Stimulated activated CD4-positive, alpha-beta T cell treated with anti-CD3 and anti-CD28 coated beads, Interleukin-12 subunit alpha, Interleukin-12 subunit beta, amount 100 ng/mL, for 24 hours (primary cell): Measurements from ENCODE around the gene PDE4B.
"Not testable (repeated sequence)": the region's sequence is repeated elsewhere in the genome, so short reads cannot be mapped to it uniquely, and the experiment has no call there.

Source experiments
- DNase-seq, 2 experiments: peaks; one replicate each; pipeline ENCODE4 v3.0.0-alpha.2; 2020; ENCODE audit warnings: low read depth in 2 of 2

Gene PDE4B

DNA sequence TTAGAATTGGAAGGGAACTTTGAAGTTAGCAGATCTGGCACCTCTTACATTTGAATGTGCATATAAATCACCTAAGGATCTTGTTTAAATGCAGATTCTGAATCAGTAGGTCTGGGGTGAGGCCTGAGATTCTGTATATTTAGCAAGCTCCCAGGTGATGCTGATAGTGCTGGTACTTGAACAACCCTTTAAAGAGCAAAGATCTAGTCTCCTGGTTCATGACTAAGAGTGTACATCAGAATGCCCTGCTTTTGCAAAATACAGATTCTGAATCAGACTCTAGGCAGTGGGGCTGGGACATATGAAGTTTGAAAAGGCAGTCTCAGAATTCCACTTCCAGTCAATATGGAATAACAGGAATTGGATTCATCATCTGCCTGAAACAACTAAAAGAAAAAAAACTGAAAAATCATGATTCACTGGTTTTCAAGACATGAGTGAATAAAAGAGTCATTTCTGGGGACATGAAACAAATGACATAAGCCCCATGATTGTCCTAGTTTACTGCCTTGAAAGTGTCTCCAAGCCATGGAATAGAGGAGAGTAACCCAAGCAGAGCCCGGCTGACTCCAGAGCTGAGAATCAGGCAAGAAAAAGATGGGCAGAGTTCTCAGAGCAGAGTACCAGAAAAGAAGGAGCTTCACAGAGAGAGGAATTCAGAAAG lies 591.7 kb downstream of the PDE4B start:
- DNase-seq: no peak

DNA sequence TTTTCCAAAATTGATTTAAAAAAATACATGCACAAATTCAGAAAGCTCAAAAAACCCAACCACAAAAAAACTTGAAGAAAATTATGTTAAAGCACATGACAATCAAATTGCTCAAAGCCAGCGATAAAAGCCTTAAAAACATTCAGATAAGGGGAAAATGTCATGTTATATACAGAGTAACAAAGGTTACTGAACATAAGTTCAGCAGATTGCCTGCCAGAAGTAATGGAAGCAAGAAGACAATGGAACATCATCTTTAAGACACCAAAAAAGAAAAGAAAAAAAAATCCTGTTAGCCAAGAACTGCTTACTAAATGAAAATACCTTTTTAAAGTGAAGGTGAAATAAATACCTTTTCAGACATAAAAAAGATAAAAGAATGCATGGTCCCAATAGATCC lies 594.0 kb downstream of the PDE4B start:
- no peak for DNase-seq

GRCh38 chr1:66388913-66389312 lies 596.2 kb downstream of the PDE4B start:
- no peak for DNase-seq

DNA sequence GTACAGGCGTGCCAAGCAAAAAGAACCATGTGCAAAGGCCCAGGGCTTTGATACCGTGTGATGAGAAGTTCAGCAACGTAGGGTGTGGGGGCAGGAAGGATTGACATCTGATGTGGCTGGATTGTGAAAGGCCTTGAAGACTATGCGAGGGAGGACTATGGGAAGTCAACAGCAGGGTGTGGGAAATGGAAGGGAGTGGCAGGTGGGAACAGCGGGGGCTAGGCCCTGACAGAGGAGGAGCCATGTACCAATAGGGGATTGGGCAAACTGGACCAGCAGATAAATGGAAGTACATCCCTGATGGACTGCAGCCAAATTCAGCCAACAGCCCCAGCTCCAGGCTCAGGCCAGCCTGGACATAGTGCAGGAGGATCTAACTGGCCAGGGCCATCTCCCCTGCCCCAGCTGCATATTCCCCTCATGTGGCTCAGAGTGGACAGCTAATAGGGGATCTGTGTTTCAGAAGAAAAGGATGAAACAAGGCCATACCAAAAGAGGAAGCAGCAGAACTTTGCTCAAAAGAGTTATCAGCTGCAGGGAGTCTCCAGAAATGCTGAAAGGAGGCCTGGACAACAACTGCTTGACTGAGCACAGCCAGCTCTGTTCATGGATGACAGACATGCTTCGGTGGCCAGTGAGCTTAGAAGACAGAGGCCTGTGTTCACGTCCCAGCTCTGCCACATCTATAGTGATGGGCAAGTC lies 601.0 kb downstream of the PDE4B start:
- DNase-seq: no peak

- DNase-seq: no peak
These were observed 601.9 kb downstream of the PDE4B start for GRCh38 chr1:66394603-66395002.

- no peak for DNase-seq
These were observed 602.7 kb downstream of the PDE4B start for GRCh38 chr1:66395202-66396061.

- DNase-seq: no peak
These were observed 603.7 kb downstream of the PDE4B start for GRCh38 chr1:66396212-66396890.

- no peak for DNase-seq
These were observed 604.5 kb downstream of the PDE4B start for GRCh38 chr1:66397192-66397591.

DNA sequence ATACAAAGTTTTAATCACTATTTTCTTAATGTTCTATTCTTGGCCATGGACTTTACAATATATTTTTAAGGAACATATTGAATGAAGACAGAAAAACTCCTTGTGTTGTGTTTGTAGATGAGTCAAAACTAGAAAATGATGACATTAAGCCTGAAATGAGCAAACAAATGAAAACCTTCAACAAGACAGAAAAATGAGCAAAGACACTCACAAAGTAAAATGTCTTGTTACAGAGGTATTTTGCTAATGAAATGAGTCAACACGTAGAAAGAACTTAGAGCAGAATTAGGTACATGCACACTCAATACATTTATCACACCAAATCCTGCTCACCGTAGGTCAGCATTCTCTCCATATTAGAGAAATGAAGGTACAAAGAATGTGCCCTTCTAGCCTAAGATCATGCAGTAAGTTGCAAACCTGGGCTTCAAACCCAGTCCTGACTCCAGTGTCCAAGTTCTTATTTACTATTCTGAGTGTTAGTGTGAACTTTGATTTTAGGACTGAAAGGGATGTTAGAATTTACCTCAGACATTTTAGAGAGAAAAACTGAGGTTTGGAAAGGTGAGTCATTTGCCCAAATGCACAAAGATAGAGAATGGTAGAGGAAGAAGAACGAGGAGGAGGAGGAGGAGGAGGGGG lies 607.3 kb downstream of the PDE4B start:
- DNase-seq: no peak

GRCh38 chr1:66400660-66401059 lies 608.0 kb downstream of the PDE4B start:
- DNase-seq: no peak

DNA sequence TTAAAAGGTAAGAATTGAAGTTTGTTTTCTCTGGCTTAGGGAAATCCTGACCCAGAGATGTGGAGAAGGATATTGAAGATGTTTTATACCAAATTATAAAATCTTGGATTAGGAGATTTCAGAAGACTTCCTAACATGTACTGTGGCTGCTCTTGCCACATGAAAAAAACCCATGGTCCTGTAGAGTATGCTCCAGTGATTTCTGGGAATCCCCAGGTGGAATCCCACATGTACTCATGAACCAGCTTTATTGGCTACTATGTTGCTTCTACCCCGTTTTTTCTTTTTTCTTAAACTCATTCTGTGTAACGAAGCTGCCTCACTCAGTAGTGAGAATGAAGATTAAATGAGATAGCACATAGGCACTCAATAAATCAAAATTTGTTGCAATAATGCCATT lies 608.5 kb downstream of the PDE4B start:
- no peak for DNase-seq

DNA sequence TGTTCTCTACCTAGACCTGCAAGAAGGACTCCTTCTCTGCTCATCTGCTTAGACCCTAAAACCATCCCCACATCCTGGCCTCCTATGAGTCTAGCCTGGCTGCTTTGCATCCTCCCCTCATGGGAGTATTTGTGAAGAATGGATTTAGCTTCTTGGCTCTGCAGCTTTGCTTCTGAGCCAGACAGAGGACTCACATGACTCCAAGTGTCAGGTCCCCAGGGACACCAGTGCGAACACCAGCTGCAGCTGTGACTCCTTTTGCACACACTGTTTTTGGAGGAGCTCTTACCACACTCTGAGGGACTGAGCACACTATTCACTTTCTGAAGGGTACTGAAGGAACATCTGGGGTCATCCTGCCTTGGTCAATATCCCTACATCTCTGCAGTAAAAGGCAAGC lies 609.5 kb downstream of the PDE4B start:
- no peak for DNase-seq

GRCh38 chr1:66403007-66403731 lies 610.5 kb downstream of the PDE4B start:
- no peak for DNase-seq

GRCh38 chr1:66405061-66405460 lies 612.4 kb downstream of the PDE4B start:
- no peak for DNase-seq

DNA sequence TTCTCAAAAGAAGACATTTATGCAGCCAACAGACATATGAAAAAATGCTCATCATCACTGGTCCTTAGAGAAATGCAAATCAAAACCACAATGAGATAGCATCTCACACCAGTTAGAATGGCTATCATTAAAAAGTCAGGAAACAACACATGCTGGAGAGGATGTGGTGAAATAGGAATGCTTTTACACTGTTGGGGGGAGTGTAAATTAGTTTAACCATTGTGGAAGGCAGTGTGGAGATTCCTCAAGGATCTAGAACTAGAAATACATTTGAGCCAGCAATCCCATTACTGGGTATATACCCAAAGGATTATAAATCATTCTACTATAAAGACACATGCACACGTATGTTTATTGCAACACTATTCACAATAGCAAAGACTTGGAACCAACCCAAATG lies 618.8 kb downstream of the PDE4B start:
- DNase-seq: not testable (repeated sequence)

DNA sequence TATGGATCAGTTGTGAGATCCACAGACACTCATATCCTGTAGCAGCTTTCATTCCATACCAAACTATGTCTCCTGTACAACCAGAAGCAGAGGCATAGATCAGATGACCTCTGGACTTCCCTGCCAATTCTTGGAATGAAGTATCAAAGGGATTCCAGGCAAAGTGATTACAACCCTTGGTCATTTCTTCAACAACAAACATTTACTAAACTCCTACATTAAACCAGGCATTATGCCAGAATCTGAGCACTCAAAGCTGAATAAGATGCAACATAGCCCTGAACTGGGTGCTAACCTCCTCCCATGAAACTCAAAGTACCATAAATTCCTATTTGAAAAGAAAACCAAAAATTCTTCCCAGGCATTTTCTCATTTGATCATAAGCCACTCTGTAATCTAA lies 620.0 kb downstream of the PDE4B start:
- DNase-seq: no peak

GRCh38 chr1:66413136-66413837 lies 620.6 kb downstream of the PDE4B start:
- DNase-seq: no peak

- no peak for DNase-seq
These were observed 621.1 kb downstream of the PDE4B start for GRCh38 chr1:66413838-66414175.

DNA sequence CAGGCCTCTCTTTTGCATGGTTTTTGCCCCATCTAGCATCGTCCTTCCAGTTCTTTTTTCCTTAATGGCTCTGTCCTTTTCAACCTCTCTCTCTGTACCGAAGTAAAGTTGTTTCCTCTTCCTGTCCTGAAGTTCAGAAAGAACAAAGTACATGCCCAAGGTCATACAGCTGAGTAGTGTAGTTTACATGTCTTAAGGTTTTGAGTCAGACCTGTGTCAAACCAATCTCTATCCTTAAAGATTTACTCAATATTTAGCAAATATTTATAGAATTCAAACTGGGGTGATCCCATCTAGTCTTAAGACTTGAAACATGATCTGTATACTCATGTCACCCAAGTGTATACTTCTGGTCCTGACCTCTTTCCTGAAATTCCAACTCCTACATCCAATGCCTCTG lies 622.6 kb downstream of the PDE4B start:
- DNase-seq: no peak

DNA sequence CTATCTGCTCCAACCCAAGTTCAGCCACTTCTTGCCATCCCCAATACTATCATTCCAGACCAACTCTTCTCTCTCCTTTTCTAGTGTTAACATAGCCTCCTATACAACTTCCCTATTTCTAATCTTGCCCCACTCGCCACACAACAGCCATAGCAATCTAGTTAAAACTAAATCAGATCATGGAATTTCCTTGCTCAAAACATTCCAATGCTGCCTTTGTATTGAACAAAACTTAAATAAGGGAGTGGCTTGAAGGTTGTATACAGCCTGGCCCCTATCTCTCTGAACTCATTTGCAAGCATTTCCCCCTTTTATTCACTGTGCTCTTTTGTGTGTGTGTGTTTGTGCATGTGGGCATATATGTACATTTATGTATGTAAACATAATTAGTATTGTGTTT lies 623.2 kb downstream of the PDE4B start:
- no peak for DNase-seq
